Measurements from ENCODE around the gene DYSF.
A peak's percentile ranks its signal among the peaks of the same experiment; 100 is the strongest.

Gene DYSF

GRCh38 chr2:71451705-71452104 lies 1.7 kb upstream of the DYSF start:
- no peak overlapping the region for H3K4me3 ChIP-seq (ENCODE audit: low read depth, low read length)
- TF ChIP-seq CTCF (IDR thresholded peaks at IDR 0.05; ENCODE audit: borderline replicate concordance, insufficient read depth, low read depth, low read length), result no peak

GRCh38 chr2:71452565-71452964 lies 796 bp upstream of the DYSF start:
- H3K4me3 ChIP-seq (ENCODE audit: low read depth, low read length), result no peak overlapping the region

GRCh38 chr2:71454221-71455010 lies 1.1 kb downstream of the DYSF start:
- H3K4me3 ChIP-seq (ENCODE audit: low read depth, low read length), result no peak overlapping the region
- TF ChIP-seq CTCF (IDR thresholded peaks at IDR 0.05; ENCODE audit: borderline replicate concordance, insufficient read depth, low read depth, low read length), result no peak

More at GRCh38 chr2:71452565-71452964, 796 bp upstream of the DYSF start:
- peak; percentile 35; the same call in 1 of the 2 replicates for TF ChIP-seq CTCF (IDR thresholded peaks at IDR 0.05; ENCODE audit: borderline replicate concordance, insufficient read depth, low read depth, low read length)

GRCh38 chr2:71455011-71455740 lies 1.8 kb downstream of the DYSF start:
- no peak for TF ChIP-seq CTCF (IDR thresholded peaks at IDR 0.05; ENCODE audit: borderline replicate concordance, insufficient read depth, low read depth, low read length)
- no peak overlapping the region for H3K4me3 ChIP-seq (ENCODE audit: low read depth, low read length)

- H3K4me3 ChIP-seq (ENCODE audit: low read depth, low read length), result no peak overlapping the region
- TF ChIP-seq CTCF (IDR thresholded peaks at IDR 0.05; ENCODE audit: borderline replicate concordance, insufficient read depth, low read depth, low read length), result no peak
These were observed 2.6 kb downstream of the DYSF start for GRCh38 chr2:71455741-71456569.

- H3K4me3 ChIP-seq (ENCODE audit: low read depth, low read length), result no peak overlapping the region
- TF ChIP-seq CTCF (IDR thresholded peaks at IDR 0.05; ENCODE audit: borderline replicate concordance, insufficient read depth, low read depth, low read length), result no peak
These were observed 3.3 kb downstream of the DYSF start for GRCh38 chr2:71456617-71457016.

All from GM12875 (cell line).